HCT116 (cell line): ENCODE data around the gene PPP2CA. TPM values are rescaled to one million over a fixed set of nuclear protein-coding genes. Genes with fewer than 3 reads are reported as not detected.

Experiments used
- ATAC-seq: fragments of 200-7000 bp; cut with Tn5 transposase; 2 replicates; pipeline ENCODE4 v1.9.1; 2020; ENCODE audit warnings: mild to moderate bottlenecking, moderate library complexity
- BruUV-seq: library from RNA; stranded (reverse); fragments of 400-500 nt; replicated peaks from 2 replicates; lab custom pipeline; 2021; lab: Mats Ljungman, UMichigan
- CTCF ChIA-PET: fragments of 300-600 bp; sonication (Branson Sonifier 250); formaldehyde crosslinking; loops from one replicate; lab custom pipeline; 2021; ENCODE audit warnings: antibody characterized with exemption; lab: Charles Lee
- POLR2A ChIA-PET: fragments of 300-600, 350-600 bp; sonication (Branson Sonifier 250); formaldehyde crosslinking; loops from one replicate; lab custom pipeline; 2021; ENCODE audit warnings: antibody characterized with exemption; lab: Charles Lee
- RAD21 ChIA-PET, 2 experiments: fragments of 300-600 bp; sonication (Branson Sonifier 250); formaldehyde crosslinking; loops; one replicate each; lab custom pipeline; 2023; ENCODE audit warnings: low total read pairs in 2 of 2; ENCODE audit not compliant: uncharacterized antibody in 2 of 2, unreplicated experiment in 2 of 2, low non-redundant PET in 1 of 2; lab: Charles Lee
- DNase-seq: peaks from one replicate; pipeline ENCODE4 v3.0.0-alpha.2; 2010; ENCODE audit warnings: low read depth, low spot score
- H2AFZ ChIP-seq: fragments of 200-600 bp; shearing (Covaris generic), sonication (generic); 2 replicates; pipeline ENCODE4 v1.6.1; 2017; ENCODE audit warnings: low read depth, mixed run types, mixed read lengths, antibody characterized with exemption, low read length; ENCODE audit not compliant: poor library complexity, severe bottlenecking
- H3K27ac ChIP-seq: 2 replicates; pipeline ENCODE4 v1.5.1; 2012; ENCODE audit warnings: low read depth, low read length
- H3K27me3 ChIP-seq: fragments of 200-600 bp; sonication (generic); 2 replicates; pipeline ENCODE4 v1.6.1; 2016; ENCODE audit warnings: mixed run types, low read length, mixed read lengths; ENCODE audit not compliant: insufficient read depth
- H3K36me3 ChIP-seq, 2 experiments: fragments of 200-500 bp in 1 of 2; fragments of 200-600 bp in 1 of 2; sonication (Bioruptor generic) in 1 of 2; sonication (generic) in 1 of 2; 2 replicates each; pipeline versions ENCODE4 v1.5.1 to v1.6.1; 2014 to 2016; ENCODE audit warnings: low read length in 2 of 2, inconsistent platforms in 1 of 2, mixed read lengths in 1 of 2, mixed run types in 1 of 2; ENCODE audit not compliant: insufficient read depth in 2 of 2, control insufficient read depth in 1 of 2
- H3K4me1 ChIP-seq, 2 experiments: fragments of 200-600 bp in 1 of 2; sonication (generic) in 1 of 2; 2 replicates each; pipeline versions ENCODE4 v1.5.1 to v1.6.1; 2012 to 2017; ENCODE audit warnings: low read length in 2 of 2, inconsistent platforms in 1 of 2, mild to moderate bottlenecking in 1 of 2, mixed read lengths in 1 of 2, mixed run types in 1 of 2, moderate library complexity in 1 of 2; ENCODE audit not compliant: insufficient read depth in 2 of 2, control insufficient read depth in 1 of 2
- H3K4me2 ChIP-seq: fragments of 200-600 bp; sonication (generic); 2 replicates; pipeline ENCODE4 v1.6.1; 2017; ENCODE audit warnings: mixed run types, low read length, mixed read lengths
- H3K4me3 ChIP-seq, 2 experiments: fragments of 200-600 bp in 1 of 2; sonication (generic) in 1 of 2; replicated peaks in 1 of 2; 2 replicates each; pipeline ENCODE4 v1.5.1; 2011 to 2016; ENCODE audit warnings: low read length in 2 of 2, control low read depth in 1 of 2, low read depth in 1 of 2, mild to moderate bottlenecking in 1 of 2, mixed read lengths in 1 of 2, mixed run types in 1 of 2
- H3K79me2 ChIP-seq: fragments of 200-600 bp; sonication (generic); 2 replicates; pipeline ENCODE4 v1.6.1; 2017; ENCODE audit warnings: mild to moderate bottlenecking, mixed run types, low read length, moderate library complexity, mixed read lengths; ENCODE audit not compliant: insufficient read depth
- H3K9ac ChIP-seq: fragments of 200-600 bp; sonication (generic); 2 replicates; pipeline ENCODE4 v1.6.1; 2016; ENCODE audit warnings: low read length, mixed read lengths
- H3K9me2 ChIP-seq: fragments of 200-600 bp; sonication (generic), shearing (Covaris generic); 2 replicates; pipeline ENCODE4 v1.6.1; 2017; ENCODE audit warnings: mixed run types, mild to moderate bottlenecking, moderate library complexity; ENCODE audit not compliant: insufficient read depth
- H3K9me3 ChIP-seq, 2 experiments: fragments of 200-500 bp in 1 of 2; fragments of 200-600 bp in 1 of 2; sonication (Bioruptor generic) in 1 of 2; sonication (generic) in 1 of 2; 2 replicates each; pipeline ENCODE4 v1.6.1; 2014 to 2017; ENCODE audit warnings: low read length in 2 of 2, mixed read lengths in 2 of 2, inconsistent platforms in 1 of 2, low read depth in 1 of 2, mild to moderate bottlenecking in 1 of 2, mixed run types in 1 of 2, moderate library complexity in 1 of 2; ENCODE audit not compliant: control insufficient read depth in 1 of 2, insufficient read depth in 1 of 2
- H4K20me1 ChIP-seq: fragments of 200-600 bp; sonication (generic), shearing (Covaris generic); 2 replicates; pipeline ENCODE4 v1.6.1; 2017; ENCODE audit warnings: mixed run types, mild to moderate bottlenecking, moderate library complexity; ENCODE audit not compliant: insufficient read depth
- CBX3 ChIP-seq: IDR thresholded peaks from 2 replicates; pipeline ENCODE4 v1.6.1; 2012; ENCODE audit warnings: low read depth
- CEBPB ChIP-seq: IDR thresholded peaks from 2 replicates; pipeline ENCODE4 v1.6.1; 2012; ENCODE audit warnings: low read depth
- EZH2 ChIP-seq: fragments of 200-600 bp; sonication (generic); IDR thresholded peaks from 2 replicates; pipeline ENCODE4 v1.6.1; 2017; ENCODE audit warnings: antibody characterized with exemption, mixed run types
- FOSL1 ChIP-seq: IDR thresholded peaks from 2 replicates; pipeline ENCODE4 v1.6.1; 2012; ENCODE audit warnings: low read depth
- JUND ChIP-seq: IDR thresholded peaks from 2 replicates; pipeline ENCODE4 v1.6.1; 2012
- POLR2AphosphoS5 ChIP-seq: IDR thresholded peaks from 2 replicates; pipeline ENCODE4 v1.6.1; 2011; ENCODE audit warnings: mild to moderate bottlenecking, low read depth, low read length, moderate library complexity
- RAD21 ChIP-seq: IDR thresholded peaks from 2 replicates; pipeline ENCODE4 v1.6.1; 2012; ENCODE audit warnings: low read depth, mild to moderate bottlenecking
- SP1 ChIP-seq: IDR thresholded peaks from 2 replicates; pipeline ENCODE4 v1.6.1; 2012; ENCODE audit warnings: low read depth
- YY1 ChIP-seq: IDR thresholded peaks from 2 replicates; pipeline ENCODE4 v1.6.1; 2011; ENCODE audit warnings: low read length, low read depth, moderate library complexity, mild to moderate bottlenecking; ENCODE audit not compliant: insufficient replicate concordance; ENCODE audit errors: extremely low read depth
- ZNF274 ChIP-seq: fragments of 200-500 bp; sonication (Bioruptor generic); IDR thresholded peaks from 2 replicates; pipeline ENCODE4 v1.6.1; 2014; ENCODE audit warnings: mild to moderate bottlenecking, low read depth, low read length, inconsistent platforms
- intact Hi-C: fragments of 100-400 bp; cut with micrococcal nuclease; formaldehyde crosslinking; loops from 2 replicates; pipeline ENCODE4 v1.10.0; 2022
- total RNA-seq: library from RNA; stranded (reverse); gene quantifications from one replicate; pipeline ENCODE4 v1.2.1, GENCODE V29; 2021; ENCODE audit not compliant: unreplicated experiment
- TF ChIP-seq, protein P1 (sequence below): IDR thresholded peaks from 2 replicates; pipeline ENCODE4 v1.6.1; 2011; ENCODE audit warnings: mild to moderate bottlenecking, low read length, moderate library complexity; ENCODE audit not compliant: insufficient replicate concordance; ENCODE audit errors: extremely low read depth
- TF ChIP-seq, protein P2 (sequence below): IDR thresholded peaks from 2 replicates; pipeline ENCODE4 v1.6.1; 2012
- TF ChIP-seq, protein P3 (sequence below): IDR thresholded peaks from 2 replicates; pipeline ENCODE4 v1.6.1; 2012
- TF ChIP-seq, protein P4 (sequence below): IDR thresholded peaks from 2 replicates; pipeline ENCODE4 v1.6.1; 2012; ENCODE audit warnings: low read depth
- TF ChIP-seq, protein P5 (sequence below), 3 experiments: fragments of 200-600 bp in 1 of 3; sonication (generic) in 1 of 3; IDR thresholded peaks in 2 of 3; conservative IDR thresholded peaks in 1 of 3; 2 replicates each; pipeline ENCODE4 v1.5.1; 2012 to 2017; ENCODE audit warnings: low read depth in 2 of 3, low read length in 2 of 3, antibody characterized with exemption in 1 of 3, borderline replicate concordance in 1 of 3, control low read depth in 1 of 3, mild to moderate bottlenecking in 1 of 3, mixed read lengths in 1 of 3, mixed run types in 1 of 3, moderate library complexity in 1 of 3; ENCODE audit not compliant: insufficient read depth in 1 of 3

The PPP2CA gene
- total RNA-seq, 1 experiment from 2014 or later = 167 TPM

DNA sequence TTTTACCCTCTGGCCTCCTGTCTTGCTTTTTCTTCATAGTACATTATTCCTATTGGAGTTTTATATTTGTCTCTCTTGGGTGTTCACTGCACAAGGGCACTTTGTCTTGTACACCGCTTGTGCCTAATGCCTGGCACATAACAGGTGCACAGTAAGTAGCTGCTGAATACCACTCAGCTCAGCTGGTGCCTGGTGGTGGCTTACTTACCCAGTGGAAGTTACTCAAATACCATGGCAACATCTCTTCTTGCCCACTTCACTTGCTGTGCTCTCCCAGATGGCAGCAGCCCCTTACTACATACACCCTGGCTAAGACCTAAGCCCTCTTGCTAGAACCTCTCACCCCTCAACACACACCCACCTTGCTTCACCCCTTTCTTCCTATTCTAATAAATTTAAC, 37.8 kb downstream of the PPP2CA start:
- no peak for ATAC-seq
- POLR2A ChIA-PET = no interaction called here

More for the DNA sequence above, 37.8 kb downstream of the PPP2CA start:
- H3K27ac ChIP-seq = no peak overlapping the region
- no peaks in the 10 kb centered on the region for H3K9me3 ChIP-seq
- no peaks in the 10 kb centered on the region for H4K20me1 ChIP-seq
- BruUV-seq = no TSS peak
- no peak for TF ChIP-seq POLR2AphosphoS5
- no peak for TF ChIP-seq SP1
- TF ChIP-seq, protein P1, sequence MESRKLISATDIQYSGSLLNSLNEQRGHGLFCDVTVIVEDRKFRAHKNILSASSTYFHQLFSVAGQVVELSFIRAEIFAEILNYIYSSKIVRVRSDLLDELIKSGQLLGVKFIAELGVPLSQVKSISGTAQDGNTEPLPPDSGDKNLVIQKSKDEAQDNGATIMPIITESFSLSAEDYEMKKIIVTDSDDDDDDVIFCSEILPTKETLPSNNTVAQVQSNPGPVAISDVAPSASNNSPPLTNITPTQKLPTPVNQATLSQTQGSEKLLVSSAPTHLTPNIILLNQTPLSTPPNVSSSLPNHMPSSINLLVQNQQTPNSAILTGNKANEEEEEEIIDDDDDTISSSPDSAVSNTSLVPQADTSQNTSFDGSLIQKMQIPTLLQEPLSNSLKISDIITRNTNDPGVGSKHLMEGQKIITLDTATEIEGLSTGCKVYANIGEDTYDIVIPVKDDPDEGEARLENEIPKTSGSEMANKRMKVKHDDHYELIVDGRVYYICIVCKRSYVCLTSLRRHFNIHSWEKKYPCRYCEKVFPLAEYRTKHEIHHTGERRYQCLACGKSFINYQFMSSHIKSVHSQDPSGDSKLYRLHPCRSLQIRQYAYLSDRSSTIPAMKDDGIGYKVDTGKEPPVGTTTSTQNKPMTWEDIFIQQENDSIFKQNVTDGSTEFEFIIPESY = no peak
- TF ChIP-seq, protein P2, sequence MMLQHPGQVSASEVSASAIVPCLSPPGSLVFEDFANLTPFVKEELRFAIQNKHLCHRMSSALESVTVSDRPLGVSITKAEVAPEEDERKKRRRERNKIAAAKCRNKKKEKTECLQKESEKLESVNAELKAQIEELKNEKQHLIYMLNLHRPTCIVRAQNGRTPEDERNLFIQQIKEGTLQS = no peak
- TF ChIP-seq RAD21 = no peak
- TF ChIP-seq, protein P3, sequence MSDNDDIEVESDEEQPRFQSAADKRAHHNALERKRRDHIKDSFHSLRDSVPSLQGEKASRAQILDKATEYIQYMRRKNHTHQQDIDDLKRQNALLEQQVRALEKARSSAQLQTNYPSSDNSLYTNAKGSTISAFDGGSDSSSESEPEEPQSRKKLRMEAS = no peak
- TF ChIP-seq ZNF274 = no peak
- no peak for TF ChIP-seq CEBPB
- TF ChIP-seq CBX3 = no peak
- TF ChIP-seq EZH2 = no peak
- no peak for TF ChIP-seq FOSL1
- TF ChIP-seq YY1 = no peak
- no peak for TF ChIP-seq JUND
- TF ChIP-seq, protein P4, sequence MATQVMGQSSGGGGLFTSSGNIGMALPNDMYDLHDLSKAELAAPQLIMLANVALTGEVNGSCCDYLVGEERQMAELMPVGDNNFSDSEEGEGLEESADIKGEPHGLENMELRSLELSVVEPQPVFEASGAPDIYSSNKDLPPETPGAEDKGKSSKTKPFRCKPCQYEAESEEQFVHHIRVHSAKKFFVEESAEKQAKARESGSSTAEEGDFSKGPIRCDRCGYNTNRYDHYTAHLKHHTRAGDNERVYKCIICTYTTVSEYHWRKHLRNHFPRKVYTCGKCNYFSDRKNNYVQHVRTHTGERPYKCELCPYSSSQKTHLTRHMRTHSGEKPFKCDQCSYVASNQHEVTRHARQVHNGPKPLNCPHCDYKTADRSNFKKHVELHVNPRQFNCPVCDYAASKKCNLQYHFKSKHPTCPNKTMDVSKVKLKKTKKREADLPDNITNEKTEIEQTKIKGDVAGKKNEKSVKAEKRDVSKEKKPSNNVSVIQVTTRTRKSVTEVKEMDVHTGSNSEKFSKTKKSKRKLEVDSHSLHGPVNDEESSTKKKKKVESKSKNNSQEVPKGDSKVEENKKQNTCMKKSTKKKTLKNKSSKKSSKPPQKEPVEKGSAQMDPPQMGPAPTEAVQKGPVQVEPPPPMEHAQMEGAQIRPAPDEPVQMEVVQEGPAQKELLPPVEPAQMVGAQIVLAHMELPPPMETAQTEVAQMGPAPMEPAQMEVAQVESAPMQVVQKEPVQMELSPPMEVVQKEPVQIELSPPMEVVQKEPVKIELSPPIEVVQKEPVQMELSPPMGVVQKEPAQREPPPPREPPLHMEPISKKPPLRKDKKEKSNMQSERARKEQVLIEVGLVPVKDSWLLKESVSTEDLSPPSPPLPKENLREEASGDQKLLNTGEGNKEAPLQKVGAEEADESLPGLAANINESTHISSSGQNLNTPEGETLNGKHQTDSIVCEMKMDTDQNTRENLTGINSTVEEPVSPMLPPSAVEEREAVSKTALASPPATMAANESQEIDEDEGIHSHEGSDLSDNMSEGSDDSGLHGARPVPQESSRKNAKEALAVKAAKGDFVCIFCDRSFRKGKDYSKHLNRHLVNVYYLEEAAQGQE = no peak
- TF ChIP-seq, protein P5, sequence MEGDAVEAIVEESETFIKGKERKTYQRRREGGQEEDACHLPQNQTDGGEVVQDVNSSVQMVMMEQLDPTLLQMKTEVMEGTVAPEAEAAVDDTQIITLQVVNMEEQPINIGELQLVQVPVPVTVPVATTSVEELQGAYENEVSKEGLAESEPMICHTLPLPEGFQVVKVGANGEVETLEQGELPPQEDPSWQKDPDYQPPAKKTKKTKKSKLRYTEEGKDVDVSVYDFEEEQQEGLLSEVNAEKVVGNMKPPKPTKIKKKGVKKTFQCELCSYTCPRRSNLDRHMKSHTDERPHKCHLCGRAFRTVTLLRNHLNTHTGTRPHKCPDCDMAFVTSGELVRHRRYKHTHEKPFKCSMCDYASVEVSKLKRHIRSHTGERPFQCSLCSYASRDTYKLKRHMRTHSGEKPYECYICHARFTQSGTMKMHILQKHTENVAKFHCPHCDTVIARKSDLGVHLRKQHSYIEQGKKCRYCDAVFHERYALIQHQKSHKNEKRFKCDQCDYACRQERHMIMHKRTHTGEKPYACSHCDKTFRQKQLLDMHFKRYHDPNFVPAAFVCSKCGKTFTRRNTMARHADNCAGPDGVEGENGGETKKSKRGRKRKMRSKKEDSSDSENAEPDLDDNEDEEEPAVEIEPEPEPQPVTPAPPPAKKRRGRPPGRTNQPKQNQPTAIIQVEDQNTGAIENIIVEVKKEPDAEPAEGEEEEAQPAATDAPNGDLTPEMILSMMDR (IDR thresholded peaks at IDR 0.05 in 2 of 3, conservative IDR thresholded peaks at IDR 0.05 in 1 of 3; ENCODE audit: borderline replicate concordance in 1 of 3, insufficient read depth in 1 of 3, low read depth in 2 of 3, low read length in 2 of 3) = no peak
- no peaks in the 10 kb centered on the region for H3K9me2 ChIP-seq
- no peaks in the 10 kb centered on the region for H3K79me2 ChIP-seq
- H3K4me3 ChIP-seq = no peak overlapping the region
- no peaks in the 10 kb centered on the region for H3K36me3 ChIP-seq
- ChIA-PET CTCF (interaction anchor here (1.9 to 4.2 kb wide), 2 partner anchors 101 to 103 kb away, joined by 6 to 25 read pairs; no protein-coding TSS in a partner anchor), RAD21 (interaction anchor here in 1 of 2 experiments (1.0 kb wide), 1 partner anchor 101 kb away, joined by 3 read pairs; no protein-coding TSS in a partner anchor)
- no peaks in the 10 kb centered on the region for H3K4me1 ChIP-seq
- H3K4me2 ChIP-seq = no peak overlapping the region
- no peak for DNase-seq
- no peaks in the 10 kb centered on the region for H3K27me3 ChIP-seq
- intact Hi-C loops = loop anchor here (10.0 kb wide), 1 partner anchor 397 kb away; no protein-coding TSS in a partner anchor
- no peak overlapping the region for H2AFZ ChIP-seq
- no peak overlapping the region for H3K9ac ChIP-seq
